Measurements from ENCODE around the gene CPNE2. TPM values are rescaled to one million over a fixed set of nuclear protein-coding genes. Genes with fewer than 3 reads are reported as not detected.

Gene CPNE2
- total RNA-seq, 6 donors from 2014 or later, result 39.4 to 58.7 (median 53.1) TPM

- whole genome bisulfite sequencing, 2 donors, result 71 to 87% methylated on average over 2 of the region's 2 CpGs
- DNase-seq (no peak), ATAC-seq (ENCODE audit: low FRiP score in 2 of 2) (no peak)
- Histone ChIP-seq H3K27me3 (no peaks in the 10 kb centered on the region), H3K9me3 (no peaks in the 10 kb centered on the region), H3K4me1 (peaks cover 0 to 3% (median 0%) of the 10 kb centered on the region in 4 donors), H3K4me3 (no peak overlapping the region), H3K27ac (no peak overlapping the region), H3K36me3 (peaks cover 7 to 96% (median 64%) of the 10 kb centered on the region in 4 donors)
- no peak for TF ChIP-seq POLR2AphosphoS5 (IDR thresholded peaks at IDR 0.05)
- no peak for TF ChIP-seq CTCF (IDR thresholded peaks at IDR 0.05)
- TF ChIP-seq POLR2A (IDR thresholded peaks at IDR 0.05), result no peak
- no peak for TF ChIP-seq EP300 (IDR thresholded peaks at IDR 0.05)
These were observed 44.3 kb upstream of the CPNE2 start for GRCh38 chr16:57048095-57048494.

- TF ChIP-seq CTCF (IDR thresholded peaks at IDR 0.05) (no peak), POLR2A (IDR thresholded peaks at IDR 0.05) (no peak), POLR2AphosphoS5 (IDR thresholded peaks at IDR 0.05) (no peak), EP300 (IDR thresholded peaks at IDR 0.05) (no peak)
- Histone ChIP-seq H3K4me3 (no peak overlapping the region), H3K36me3 (peaks cover 2 to 91% (median 62%) of the 10 kb centered on the region in 4 donors), H3K4me1 (no peaks in the 10 kb centered on the region), H3K27me3 (no peaks in the 10 kb centered on the region), H3K9me3 (no peaks in the 10 kb centered on the region), H3K27ac (no peak overlapping the region)
- DNase-seq (no peak), ATAC-seq (ENCODE audit: low FRiP score in 2 of 2) (no peak)
- 85 to 87% methylated on average over 4 of the region's 4 CpGs for WGBS, 2 donors
These were observed 42.7 kb upstream of the CPNE2 start for GRCh38 chr16:57049678-57050077.

GRCh38 chr16:57051696-57052228, 40.6 kb upstream of the CPNE2 start:
- no peak for ATAC-seq (ENCODE audit: low FRiP score in 2 of 2)
- Histone ChIP-seq H3K27me3 (no peaks in the 10 kb centered on the region), H3K4me1 (no peaks in the 10 kb centered on the region), H3K9me3 (no peaks in the 10 kb centered on the region), H3K4me3 (no peak overlapping the region), H3K27ac (no peak overlapping the region), H3K36me3 (peaks cover 2 to 92% (median 61%) of the 10 kb centered on the region in 4 donors)
- WGBS, 2 donors, result 93 to 94% methylated on average over 11 of the region's 11 CpGs
- TF ChIP-seq CTCF (IDR thresholded peaks at IDR 0.05), result no peak
- TF ChIP-seq POLR2A (IDR thresholded peaks at IDR 0.05), result no peak
- TF ChIP-seq EP300 (IDR thresholded peaks at IDR 0.05), result no peak
- TF ChIP-seq POLR2AphosphoS5 (IDR thresholded peaks at IDR 0.05), result no peak
- no peak for DNase-seq

- H3K4me1 ChIP-seq, result no peaks in the 10 kb centered on the region
- no peaks in the 10 kb centered on the region for H3K9me3 ChIP-seq
- no peak for DNase-seq
- no peak overlapping the region for H3K27ac ChIP-seq
- WGBS, 2 donors, result 90 to 94% methylated on average over 9 of the region's 9 CpGs
- no peaks in the 10 kb centered on the region for H3K27me3 ChIP-seq
- no peak for TF ChIP-seq EP300 (IDR thresholded peaks at IDR 0.05)
- no peak for TF ChIP-seq CTCF (IDR thresholded peaks at IDR 0.05)
- TF ChIP-seq POLR2A (IDR thresholded peaks at IDR 0.05), result no peak
- no peak for TF ChIP-seq POLR2AphosphoS5 (IDR thresholded peaks at IDR 0.05)
- ATAC-seq (ENCODE audit: low FRiP score in 2 of 2), result no peak
- no peak overlapping the region for H3K4me3 ChIP-seq
- peaks cover 0 to 92% (median 58%) of the 10 kb centered on the region in 4 donors for H3K36me3 ChIP-seq
These were observed 39.2 kb upstream of the CPNE2 start for GRCh38 chr16:57053206-57053605.

GRCh38 chr16:57054338-57054737, 38.0 kb upstream of the CPNE2 start:
- Histone ChIP-seq H3K4me1 (no peaks in the 10 kb centered on the region), H3K27me3 (no peaks in the 10 kb centered on the region), H3K27ac (no peak overlapping the region), H3K4me3 (no peak overlapping the region), H3K36me3 (peaks cover 0 to 95% (median 66%) of the 10 kb centered on the region in 4 donors), H3K9me3 (no peaks in the 10 kb centered on the region)
- no peak for ATAC-seq (ENCODE audit: low FRiP score in 2 of 2)
- 78 to 94% methylated on average over 2 to 5 of the region's 5 CpGs for WGBS, 2 donors
- no peak for TF ChIP-seq POLR2A (IDR thresholded peaks at IDR 0.05)
- TF ChIP-seq EP300 (IDR thresholded peaks at IDR 0.05), result no peak
- no peak for TF ChIP-seq POLR2AphosphoS5 (IDR thresholded peaks at IDR 0.05)
- no peak for TF ChIP-seq CTCF (IDR thresholded peaks at IDR 0.05)
- no peak for DNase-seq

All from upper lobe of left lung (tissue), 6 donors.